Measurements from ENCODE around the gene TMEM158. TPM values are rescaled to one million over a fixed set of nuclear protein-coding genes. Genes with fewer than 3 reads are reported as not detected.

TMEM158 gene
- polyA plus RNA-seq, 3 donors = 0.56 to 2.6 (median 1.2) TPM

DNA sequence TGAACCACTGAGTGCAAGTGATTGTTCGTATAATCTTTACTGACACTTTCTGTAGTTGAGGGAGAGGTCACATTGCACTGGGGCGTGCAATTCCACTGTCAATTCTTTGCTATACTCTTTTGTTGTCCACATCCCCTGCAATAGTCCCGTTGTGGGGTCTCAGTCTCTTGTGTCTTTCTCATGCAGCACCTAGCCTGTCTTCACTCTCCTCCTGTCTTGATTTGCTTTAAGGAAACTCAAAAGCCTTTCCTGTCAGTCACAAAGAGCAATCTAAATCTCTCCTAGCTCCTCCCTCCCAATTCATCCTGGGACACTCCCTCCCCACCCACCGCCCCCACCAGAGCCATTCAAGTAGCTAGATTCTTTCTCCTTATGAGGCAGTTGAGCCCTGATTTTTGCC is 13.2 kb upstream of the TMEM158 start:
- 79 to 84% (median 79%) methylated on average over 4 of the region's 4 CpGs for WGBS, 3 donors
- no peak overlapping the region for H3K27ac ChIP-seq (ENCODE audit: low read depth, low read length)

DNA sequence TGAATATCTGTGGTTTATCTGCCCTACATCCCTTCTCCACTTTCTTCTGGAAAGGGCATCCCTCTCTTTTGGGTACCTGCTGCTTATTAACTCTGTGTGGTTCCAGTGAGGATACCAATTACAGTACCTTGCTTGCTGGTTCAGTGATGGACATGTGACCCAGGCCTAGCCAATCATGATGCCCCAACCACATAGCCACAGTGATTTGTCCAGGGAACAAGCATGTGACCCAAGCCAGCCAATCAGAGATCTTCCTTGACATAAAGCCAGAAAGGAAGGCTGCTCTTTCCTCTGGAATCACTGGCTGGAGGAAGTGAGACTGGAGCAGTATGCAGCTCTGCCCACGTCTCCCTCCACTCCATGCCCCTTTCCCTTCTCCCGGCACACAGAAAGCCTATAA is 10.9 kb upstream of the TMEM158 start:
- WGBS, 3 donors = 81 to 92% (median 82%) methylated on average over 2 of the region's 2 CpGs
- H3K27ac ChIP-seq (ENCODE audit: low read depth, low read length) = no peak overlapping the region

DNA sequence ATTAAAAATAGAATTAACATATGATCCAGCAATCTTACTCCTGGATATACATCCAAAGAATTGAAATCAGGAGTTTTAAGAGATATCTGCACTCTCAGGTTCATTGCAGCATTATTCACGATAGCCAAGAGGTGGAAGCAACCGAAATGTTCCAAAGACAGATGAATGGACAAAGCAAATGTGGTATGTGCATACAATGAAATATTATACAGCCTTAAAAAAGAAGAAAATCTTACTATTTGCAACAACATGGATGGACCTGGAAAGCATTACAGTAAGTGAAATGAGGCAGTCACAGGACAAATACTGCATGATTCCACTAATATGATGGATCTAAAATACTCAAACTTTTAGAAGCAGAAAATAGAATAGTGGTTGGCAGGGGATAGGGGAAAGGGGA is 9.3 kb upstream of the TMEM158 start:
- no peak overlapping the region for H3K27ac ChIP-seq (ENCODE audit: low read depth, low read length)
- 85 to 95% (median 94%) methylated on average over 2 of the region's 2 CpGs for WGBS, 3 donors

DNA sequence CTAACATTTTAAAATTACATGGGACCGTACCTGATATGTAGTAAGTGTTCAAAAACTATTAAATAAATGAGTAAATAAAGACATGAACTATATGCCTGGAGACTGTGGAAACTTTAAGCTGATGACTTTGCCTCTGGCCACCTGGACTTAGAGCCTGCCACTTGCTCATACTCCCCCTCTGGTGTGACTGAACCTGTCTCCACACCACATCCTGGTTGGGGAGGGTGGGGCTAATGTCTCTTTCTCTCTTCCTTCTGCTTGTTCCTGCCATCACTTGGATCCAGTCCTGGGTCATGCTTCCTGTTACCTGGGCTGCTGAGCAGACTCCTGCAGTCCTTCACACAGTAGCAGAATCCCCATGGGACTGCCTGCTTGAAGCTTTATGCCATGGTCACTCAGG is 8.2 kb upstream of the TMEM158 start:
- 87 to 94% (median 94%) methylated on average over 1 of the region's 1 CpG for WGBS, 3 donors

DNA sequence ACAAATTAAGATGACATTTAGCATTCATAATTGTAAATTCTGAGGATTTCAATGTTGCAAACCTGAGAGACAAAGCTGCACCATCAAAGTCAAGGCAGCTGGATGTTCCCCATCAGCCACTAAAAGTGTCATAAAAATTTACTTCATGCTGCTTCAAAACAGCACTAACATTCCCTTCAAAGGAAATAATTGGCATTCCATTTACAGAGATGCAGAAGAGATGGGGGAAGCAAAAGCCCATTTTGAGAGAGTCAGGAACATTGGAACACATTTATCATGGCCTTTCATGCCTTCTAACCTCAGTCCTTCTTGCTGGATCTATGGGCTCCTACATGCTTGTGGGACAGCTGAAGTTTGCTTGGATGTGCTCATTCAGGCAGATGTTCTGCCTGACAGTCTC is 6.4 kb upstream of the TMEM158 start:
- H3K27ac ChIP-seq (ENCODE audit: low read depth, low read length) = no peak overlapping the region

More for the DNA sequence above, 8.2 kb upstream of the TMEM158 start:
- H3K27ac ChIP-seq (ENCODE audit: low read depth, low read length) = no peak overlapping the region

DNA sequence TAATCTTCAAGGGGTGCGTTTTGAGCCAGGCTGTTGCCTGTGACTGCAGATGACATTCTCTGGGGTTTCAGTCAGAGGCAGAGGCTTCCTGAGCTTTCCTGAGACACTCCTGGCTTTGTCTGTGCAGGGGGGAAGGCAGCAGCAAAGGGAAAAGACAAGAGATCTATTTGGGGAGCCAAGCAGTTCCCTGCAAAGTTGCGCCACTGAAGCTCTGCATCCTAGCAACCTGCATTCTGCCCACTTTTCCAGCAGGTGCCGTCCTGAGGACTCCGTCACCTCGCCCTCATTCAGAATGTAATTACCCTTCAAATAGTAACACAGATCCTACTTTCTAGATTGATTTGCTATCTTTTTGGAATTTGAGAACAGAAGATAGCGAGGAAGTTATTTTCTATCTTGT is 1.9 kb upstream of the TMEM158 start:
- H3K27ac ChIP-seq (ENCODE audit: low read depth, low read length) = no peak overlapping the region
- 69 to 88% (median 87%) methylated on average over 6 of the region's 6 CpGs for WGBS, 3 donors

DNA sequence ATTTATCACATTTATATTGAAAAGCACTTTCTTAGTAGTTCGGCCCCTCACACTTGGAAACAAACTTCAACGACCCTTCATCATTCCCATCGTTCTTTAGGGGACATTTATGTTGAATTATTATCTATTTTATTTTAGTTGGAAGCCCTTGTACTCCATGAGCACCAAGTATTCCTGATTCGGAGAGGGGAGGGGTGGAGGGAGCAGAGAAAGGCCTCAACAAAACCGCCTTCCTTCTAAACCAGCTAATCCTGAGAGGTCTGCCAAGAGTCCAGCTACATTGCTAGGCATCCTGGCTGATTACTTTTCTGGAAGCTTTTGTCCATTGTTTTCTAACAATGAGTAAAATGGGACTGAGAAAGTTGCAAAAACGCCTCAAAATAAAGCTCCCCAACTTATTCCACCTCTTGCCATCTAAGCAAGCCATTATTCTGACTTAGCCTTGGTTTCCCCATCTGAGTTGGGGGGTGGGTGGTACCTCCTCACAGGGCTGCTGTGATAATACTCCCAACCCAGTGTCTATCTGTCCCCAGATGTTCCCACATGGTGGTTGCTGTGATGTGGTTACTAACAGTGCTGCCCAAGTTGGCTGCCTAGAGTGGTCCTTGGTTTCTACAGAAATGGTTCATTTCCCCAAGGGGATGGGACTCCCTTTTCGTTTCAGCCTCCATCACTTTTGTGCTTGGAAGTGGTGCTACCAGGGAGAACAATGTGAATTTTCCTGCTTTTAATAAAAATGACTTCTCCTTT is 1.2 kb upstream of the TMEM158 start:
- no peak overlapping the region for H3K27ac ChIP-seq (ENCODE audit: low read depth, low read length)
- WGBS, 3 donors = 74 to 77% (median 75%) methylated on average over 7 of the region's 7 CpGs

DNA sequence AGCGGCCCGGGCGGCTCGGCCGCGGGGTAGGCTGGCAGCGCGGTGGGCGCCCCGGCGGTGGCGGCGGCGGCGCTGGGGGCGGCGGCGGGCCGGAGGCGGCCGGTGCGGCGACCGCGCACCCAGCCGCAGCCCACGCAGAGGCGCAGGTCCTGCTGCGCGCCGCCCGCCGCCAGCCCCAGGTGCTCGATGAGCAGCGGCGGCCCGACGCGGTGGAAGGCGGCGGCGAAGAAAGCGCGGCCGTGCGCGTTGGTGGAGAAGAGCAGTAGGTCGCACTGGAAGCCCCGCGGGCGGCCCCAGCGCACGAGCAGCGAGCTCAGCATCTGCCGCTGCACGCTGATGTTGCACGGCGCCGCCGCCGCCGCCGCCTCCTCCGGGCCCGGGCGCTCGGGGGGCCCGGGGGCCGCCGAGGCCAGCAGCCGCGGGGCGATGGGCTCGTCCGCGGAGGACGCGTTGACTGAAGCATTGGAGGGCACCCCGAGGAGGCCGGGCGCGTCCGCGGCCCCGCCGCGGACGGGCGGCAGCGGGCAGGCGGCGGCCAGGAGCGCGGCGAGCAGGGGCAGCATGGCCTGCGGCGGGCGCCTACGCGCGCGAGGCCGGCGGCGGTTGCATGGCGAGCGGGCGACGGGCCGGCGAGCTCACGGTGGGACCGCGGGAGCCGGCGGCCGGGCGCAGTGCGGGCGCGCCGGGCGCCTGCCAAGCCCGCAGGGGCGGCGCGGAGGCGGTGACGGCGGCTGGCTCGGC is 452 bp downstream of the TMEM158 start:
- WGBS, 3 donors = 0 to 2% (median 1%) methylated on average over 56 to 131 of the region's 131 CpGs
- H3K27ac ChIP-seq (ENCODE audit: low read depth, low read length) = no peak overlapping the region

DNA sequence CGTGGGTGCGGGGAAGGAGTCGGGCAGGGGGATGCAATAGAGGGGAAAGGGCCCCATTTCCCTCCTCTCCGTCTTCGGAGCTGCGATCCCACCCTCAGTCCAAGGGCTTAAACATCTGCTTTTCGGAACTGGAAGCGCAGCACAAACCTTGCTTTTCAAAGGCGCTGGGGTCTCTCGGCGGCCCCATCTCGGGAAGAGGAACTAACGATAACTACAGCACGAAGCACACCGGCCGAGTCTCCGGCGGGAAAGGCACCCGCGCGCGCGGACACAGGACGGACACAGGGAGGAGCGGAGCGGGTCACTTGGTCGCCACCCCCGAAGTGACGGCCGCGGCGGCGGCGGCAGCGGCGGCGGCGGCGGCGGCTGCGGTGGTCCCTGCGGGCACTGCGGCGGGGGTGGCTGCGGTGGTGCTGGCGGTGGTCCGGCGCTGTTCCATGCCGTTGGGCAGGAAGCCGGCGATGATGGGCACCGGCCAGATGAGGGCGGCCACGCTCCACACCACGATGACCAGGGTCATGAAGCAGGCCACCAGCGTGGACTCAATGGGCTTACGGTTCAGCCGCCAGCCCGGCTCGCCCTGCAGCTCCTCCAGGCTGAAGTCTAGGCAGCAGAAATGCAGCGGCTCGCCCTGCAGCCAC is 1.1 kb downstream of the TMEM158 start:
- 1 to 2% (median 1%) methylated on average over 35 to 62 of the region's 62 CpGs for WGBS, 3 donors

DNA sequence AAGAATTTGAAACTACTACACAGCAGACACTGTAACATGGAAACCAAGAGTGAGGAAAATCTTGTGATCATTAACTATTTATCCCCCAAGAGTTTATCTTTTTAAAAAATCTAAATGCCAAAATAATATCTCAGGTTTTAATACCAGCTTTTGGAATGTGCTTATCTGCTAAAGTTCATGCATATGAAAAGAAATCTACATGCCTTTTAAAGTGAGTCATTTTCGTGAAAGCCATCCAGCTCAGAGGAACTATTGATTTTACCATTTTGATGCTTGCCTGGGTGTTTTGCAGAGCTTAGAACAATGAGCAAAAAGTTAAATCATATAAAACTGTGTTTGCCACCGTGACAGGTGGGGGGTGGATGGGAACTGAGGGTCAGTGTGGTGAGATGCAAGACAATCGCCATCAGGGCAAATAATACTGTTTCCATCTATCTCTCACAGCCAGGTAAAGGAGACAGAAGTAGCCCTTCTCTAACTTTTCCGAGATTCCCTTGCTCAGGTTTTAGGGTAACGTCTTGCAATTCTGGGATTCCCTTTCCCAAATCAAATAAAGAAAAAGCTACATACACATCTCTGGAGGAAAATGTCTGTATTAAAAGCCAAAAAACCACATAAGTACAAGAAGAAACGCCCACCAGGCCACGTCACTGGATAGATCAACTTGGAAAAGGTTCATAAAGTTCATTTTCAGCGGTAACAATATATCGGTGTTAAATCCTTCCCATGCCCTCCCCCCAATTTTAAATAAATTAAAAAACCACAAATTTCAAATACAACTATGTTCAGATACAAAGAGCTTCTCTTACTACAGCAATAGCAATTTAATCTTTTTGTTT is 2.0 kb downstream of the TMEM158 start:
- WGBS, 3 donors = 29 to 47% (median 42%) methylated on average over 9 of the region's 9 CpGs

More for the DNA sequence above, 1.1 kb downstream of the TMEM158 start:
- no peak overlapping the region for H3K27ac ChIP-seq (ENCODE audit: low read depth, low read length)

DNA sequence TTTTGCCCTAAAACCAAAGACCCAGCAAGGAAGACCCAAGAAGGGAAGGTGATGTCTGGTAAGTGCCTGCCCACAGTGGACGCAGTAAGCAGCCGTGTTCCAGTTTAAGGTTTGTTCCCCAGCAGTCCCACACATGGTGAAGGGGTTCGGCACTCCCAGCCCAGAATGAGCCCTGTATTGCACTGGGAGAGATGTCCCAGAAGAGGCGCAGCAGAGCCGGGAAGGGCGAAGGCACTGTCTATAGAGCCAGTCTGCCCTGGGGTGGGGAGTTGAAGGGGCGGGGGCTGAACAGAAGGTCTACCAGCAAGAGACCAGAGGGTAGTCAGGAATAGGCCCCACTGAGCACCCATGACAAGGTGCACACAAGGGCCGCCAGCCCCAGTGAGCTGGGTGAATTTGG is 6.4 kb downstream of the TMEM158 start:
- 92 to 96% (median 92%) methylated on average over 8 of the region's 8 CpGs for WGBS, 3 donors
- no peak overlapping the region for H3K27ac ChIP-seq (ENCODE audit: low read depth, low read length)

More for the DNA sequence above, 2.0 kb downstream of the TMEM158 start:
- H3K27ac ChIP-seq (ENCODE audit: low read depth, low read length) = no peak overlapping the region

DNA sequence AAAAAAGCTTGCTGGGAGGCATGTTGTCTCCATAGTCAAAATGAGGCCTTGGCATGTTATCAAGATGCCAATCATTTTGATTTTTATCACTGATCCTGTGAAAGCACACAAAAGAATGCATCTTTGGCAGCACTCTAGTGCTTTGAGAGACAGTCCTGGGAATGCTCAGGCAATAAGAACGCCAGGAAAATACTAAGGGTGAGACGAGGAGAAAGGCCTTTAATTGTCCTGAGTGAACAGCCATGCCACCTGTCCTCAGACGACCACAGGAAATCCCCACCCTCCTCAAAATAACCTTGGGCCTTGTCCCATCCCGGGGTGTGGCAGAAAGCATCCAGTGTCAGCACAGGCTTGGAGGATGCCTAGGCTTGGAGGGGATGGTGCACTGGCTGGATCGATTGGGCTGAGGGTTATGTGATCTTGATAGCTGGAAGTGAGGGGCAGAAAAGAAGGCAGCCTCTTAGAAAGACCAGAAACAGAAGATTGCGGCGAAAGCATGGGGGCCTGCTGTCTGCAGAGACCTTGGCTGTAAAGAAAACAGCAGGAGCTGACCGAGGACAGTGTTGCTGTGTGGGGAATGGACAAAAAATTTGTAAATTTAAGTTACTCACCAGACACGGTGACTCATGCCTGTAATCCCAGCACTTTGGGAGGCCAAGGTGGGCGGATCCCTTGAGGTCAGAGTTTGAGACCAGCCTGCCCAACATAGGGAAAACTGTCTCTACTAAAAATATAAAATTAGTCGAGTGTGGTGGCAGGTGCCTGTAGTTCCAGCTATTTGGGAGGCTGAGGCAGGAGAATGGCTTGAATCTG is 7.3 kb downstream of the TMEM158 start:
- no peak overlapping the region for H3K27ac ChIP-seq (ENCODE audit: low read depth, low read length)
- WGBS, 3 donors = 69 to 78% (median 75%) methylated on average over 11 of the region's 11 CpGs

DNA sequence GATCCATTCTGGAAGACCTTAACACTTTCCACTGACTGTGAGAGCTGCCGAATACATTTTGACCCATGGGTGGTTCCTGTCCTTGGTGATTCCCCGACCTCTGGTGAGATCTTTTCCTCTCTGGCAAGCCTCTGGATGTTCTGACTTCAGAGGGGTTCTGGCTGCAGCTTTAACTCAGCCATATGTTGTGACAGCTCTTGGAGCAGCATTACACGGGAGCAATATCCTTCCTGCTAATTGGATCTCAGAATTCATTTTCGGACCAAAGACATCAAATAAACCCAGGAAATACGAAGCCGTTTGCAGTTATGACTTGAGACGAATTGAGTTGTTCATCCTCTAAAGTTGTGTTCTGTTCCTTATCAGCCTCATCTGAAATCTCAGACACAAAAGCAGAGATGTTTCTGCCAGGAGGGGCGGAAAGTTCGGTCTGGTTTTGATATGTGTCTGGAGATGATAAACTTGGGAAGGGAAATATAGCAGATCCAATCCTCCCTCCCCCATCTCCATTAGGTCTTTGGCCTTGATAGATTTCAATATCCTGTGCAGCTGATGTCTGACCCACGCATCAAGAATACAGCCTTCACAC is 10.0 kb downstream of the TMEM158 start:
- H3K27ac ChIP-seq (ENCODE audit: low read depth, low read length) = no peak overlapping the region
- WGBS, 3 donors = 66 to 70% (median 69%) methylated on average over 10 of the region's 10 CpGs

DNA sequence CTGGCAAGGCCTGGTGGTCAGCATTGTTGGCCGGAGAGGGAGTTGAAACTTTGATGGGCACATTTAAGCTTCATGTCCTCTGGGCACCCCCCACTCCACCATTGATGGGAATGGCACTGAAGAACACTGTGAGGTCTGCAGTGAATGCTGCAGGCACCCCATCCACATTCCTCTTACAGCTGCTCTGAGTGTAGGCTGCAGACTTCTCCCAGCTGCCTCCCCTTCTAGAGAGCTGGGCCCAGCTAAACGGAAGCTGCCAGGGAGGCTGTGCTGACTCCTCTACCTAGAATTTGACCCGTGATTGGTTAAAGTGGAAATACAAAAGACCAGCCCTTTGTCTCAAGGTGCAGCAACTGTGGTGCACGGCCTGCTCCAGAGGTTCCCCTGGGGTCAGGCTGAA is 10.6 kb downstream of the TMEM158 start:
- 70 to 78% (median 74%) methylated on average over 4 of the region's 4 CpGs for WGBS, 3 donors
- no peak overlapping the region for H3K27ac ChIP-seq (ENCODE audit: low read depth, low read length)

DNA sequence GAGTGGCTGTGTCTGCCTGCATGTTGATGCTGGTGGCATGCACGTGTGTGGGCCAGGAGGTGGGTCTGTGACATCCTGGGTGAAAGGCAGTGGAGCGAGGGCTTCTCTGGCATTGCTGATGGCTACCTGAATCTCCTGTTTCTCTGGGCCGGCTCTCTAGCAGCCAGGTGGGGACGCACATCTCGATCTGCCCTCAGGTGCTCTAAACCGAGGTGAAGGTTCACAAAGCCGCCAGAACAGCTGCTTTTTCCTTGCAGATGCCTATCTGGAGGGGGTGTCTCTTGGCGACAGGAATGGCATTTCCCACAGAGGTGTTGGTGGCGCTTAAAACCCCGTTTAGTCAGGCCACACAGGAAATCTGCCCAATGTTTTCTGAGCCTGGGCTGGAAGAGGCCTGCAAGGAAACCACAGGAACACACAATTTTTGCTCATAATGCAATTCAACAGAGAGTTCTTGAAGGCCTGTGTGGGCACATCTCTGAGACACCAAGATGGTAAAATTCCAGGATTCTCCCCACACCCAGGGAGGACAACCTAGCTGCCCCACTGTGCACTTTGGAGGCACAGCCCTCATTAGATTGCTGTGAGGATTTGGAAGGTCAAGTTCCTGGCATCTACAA is 11.9 kb downstream of the TMEM158 start:
- WGBS, 3 donors = 59 to 78% (median 75%) methylated on average over 10 of the region's 10 CpGs
- no peak overlapping the region for H3K27ac ChIP-seq (ENCODE audit: low read depth, low read length)

DNA sequence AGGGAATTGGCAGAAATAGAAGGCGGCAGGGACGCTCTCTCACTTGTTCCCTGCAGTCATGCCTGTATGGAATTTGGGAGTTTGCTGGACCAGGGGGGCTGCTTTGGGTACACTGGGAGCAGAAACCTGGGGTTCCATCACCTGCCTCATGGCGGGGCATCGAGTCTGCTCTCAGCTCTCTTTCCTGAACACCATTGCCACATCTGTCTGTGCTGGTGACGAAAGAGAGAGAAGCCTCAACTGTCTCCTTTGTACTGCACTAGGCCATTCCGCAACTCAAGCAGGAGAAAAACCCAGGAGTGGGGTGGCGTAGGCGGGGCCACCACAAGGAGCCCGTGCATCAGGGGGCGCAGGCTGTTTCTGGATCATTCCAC is 14.0 kb downstream of the TMEM158 start:
- H3K27ac ChIP-seq (ENCODE audit: low read depth, low read length) = no peak overlapping the region
- 59 to 85% (median 70%) methylated on average over 10 of the region's 10 CpGs for WGBS, 3 donors

DNA sequence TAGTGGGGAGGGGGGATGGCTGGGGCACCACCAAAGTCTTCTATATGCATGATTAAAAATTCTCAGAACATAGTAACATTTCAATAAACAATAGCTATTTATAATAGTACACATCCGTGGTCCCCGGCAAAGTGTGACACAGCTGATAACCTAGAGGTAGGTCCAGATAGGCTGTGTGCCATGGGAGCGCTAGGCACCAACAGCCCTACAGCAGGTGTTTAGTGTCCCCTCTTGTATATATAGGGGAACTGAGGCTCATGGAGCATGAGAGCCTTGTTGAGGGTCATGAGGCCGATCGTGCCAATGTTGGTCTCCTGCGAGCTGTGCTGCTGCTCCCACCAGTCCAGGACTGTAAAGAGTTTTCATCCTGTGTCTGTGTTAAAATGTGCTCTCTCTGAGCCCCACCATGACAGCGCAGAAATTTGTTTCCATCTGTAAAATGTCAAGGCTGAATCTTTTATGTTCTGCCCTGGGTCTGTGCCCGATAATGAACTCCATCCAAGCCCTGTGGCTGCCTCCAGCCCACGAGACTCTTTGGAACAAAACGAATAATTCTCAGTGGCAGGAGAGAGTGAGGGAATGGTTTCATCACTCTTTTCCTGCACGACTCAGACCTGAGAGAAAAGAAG is 14.5 kb downstream of the TMEM158 start:
- no peak overlapping the region for H3K27ac ChIP-seq (ENCODE audit: low read depth, low read length)
- WGBS, 3 donors = 52 to 55% (median 54%) methylated on average over 11 of the region's 11 CpGs
